Measurements from ENCODE around the gene ABCA4.
"Not testable (repeated sequence)": the region's sequence is repeated elsewhere in the genome, so short reads cannot be mapped to it uniquely, and the experiment has no call there.

The ABCA4 gene

DNA sequence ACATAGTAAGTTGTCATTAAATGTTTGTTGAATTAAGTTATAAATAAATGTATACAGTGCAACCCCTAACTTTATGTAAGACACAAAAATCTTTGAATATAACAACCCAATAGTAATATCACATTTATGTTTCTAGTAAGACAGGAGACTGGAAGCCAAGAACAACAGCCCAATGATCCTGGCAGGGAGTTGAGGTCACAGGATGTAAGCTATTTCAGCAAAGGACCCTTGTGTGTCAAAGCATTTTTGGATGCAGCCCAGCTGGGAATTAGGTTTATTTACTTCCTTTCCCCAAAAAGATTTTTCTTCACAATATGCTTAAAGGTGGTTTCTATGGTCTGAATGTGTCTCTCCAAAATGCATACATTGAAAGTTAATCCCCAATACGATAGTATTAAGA is 34.0 kb upstream of the ABCA4 start:
- H3K27ac ChIP-seq = no peak overlapping the region
- POLR2A ChIA-PET (ENCODE audit: low non-redundant PET) = no interaction called here
- CTCF ChIA-PET = no interaction called here
- DNase-seq (ENCODE audit: low spot score) = no peak
- TF ChIP-seq CTCF (conservative IDR thresholded peaks at IDR 0.05; ENCODE audit: low read depth) = no peak

- no peak for TF ChIP-seq CTCF (conservative IDR thresholded peaks at IDR 0.05; ENCODE audit: low read depth)
- H3K27ac ChIP-seq = no peak overlapping the region
- CTCF ChIA-PET = interaction anchor here (0.6 kb wide), 1 partner anchor 24 kb away, joined by 5 read pairs; no protein-coding TSS in a partner anchor
- POLR2A ChIA-PET (ENCODE audit: low non-redundant PET) = no interaction called here
- no peak for DNase-seq (ENCODE audit: low spot score)
Measured at GRCh38 chr1:94153133-94153532, 32.2 kb upstream of the ABCA4 start.

DNA sequence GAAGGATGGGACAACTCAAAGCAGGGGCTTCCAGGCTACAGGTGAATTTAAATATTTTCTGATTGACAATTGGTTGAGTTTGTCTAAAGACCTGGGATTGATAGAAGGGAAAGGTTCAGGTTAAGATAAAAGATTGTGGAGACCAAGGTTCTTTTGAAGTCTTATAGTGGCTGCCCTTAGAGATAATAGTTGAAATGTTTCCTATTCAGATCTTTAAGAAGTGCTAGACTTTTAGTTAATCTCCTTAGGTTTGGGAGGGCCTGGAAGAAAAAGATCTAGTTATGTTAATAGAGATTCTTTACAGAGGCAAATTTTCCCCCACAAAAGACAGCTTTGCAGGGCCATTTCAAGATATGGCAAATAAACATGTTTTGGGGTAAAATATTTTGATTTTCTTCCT is 28.2 kb upstream of the ABCA4 start:
- CTCF ChIA-PET = interaction anchor here (1.1 kb wide), 1 partner anchor 187 kb away, joined by 4 read pairs; no protein-coding TSS in a partner anchor
- H3K27ac ChIP-seq; DNase-seq (ENCODE audit: low spot score); POLR2A ChIA-PET (ENCODE audit: low non-redundant PET): not testable (repeated sequence)

GRCh38 chr1:94146273-94146672 is 25.3 kb upstream of the ABCA4 start:
- ChIA-PET POLR2A (ENCODE audit: low non-redundant PET) (no interaction called here), CTCF (interaction anchor here (0.6 to 0.7 kb wide), 2 partner anchors 16 to 100 kb away, joined by 3 to 4 read pairs; no protein-coding TSS in a partner anchor)
- H3K27ac ChIP-seq = no peak overlapping the region
- TF ChIP-seq CTCF (conservative IDR thresholded peaks at IDR 0.05; ENCODE audit: low read depth) = no peak
- no peak for DNase-seq (ENCODE audit: low spot score)

DNA sequence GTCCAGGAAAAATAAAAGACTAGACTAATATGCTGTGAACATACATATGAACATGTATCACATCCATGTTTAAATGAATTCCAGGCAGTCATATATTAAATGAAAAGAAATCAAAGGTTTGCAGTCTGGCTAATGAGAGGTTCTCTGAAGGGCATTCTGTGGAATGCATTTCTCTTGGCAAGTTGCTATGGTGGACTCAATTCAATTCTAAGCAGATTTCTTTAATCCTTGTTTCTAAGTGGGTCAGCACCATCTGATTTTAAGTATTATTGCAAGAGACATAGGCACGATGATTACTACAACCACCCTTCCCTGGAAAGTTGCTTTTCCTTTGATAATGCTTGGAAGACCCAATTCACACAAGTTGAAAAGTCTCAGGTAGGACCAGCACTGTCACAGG is 23.9 kb upstream of the ABCA4 start:
- no peak for DNase-seq (ENCODE audit: low spot score)
- POLR2A ChIA-PET (ENCODE audit: low non-redundant PET) = no interaction called here
- CTCF ChIA-PET = no interaction called here
- TF ChIP-seq CTCF (conservative IDR thresholded peaks at IDR 0.05; ENCODE audit: low read depth) = no peak
- no peak overlapping the region for H3K27ac ChIP-seq

GRCh38 chr1:94143809-94144176 is 22.8 kb upstream of the ABCA4 start:
- ChIA-PET POLR2A (ENCODE audit: low non-redundant PET) (no interaction called here), CTCF (no interaction called here)
- no peak overlapping the region for H3K27ac ChIP-seq
- no peak for DNase-seq (ENCODE audit: low spot score)
- TF ChIP-seq CTCF (conservative IDR thresholded peaks at IDR 0.05; ENCODE audit: low read depth) = no peak

- no peak for DNase-seq (ENCODE audit: low spot score)
- no peak for TF ChIP-seq CTCF (conservative IDR thresholded peaks at IDR 0.05; ENCODE audit: low read depth)
- ChIA-PET CTCF (no interaction called here), POLR2A (ENCODE audit: low non-redundant PET) (no interaction called here)
- H3K27ac ChIP-seq = no peak overlapping the region
Measured at GRCh38 chr1:94143173-94143808, 22.3 kb upstream of the ABCA4 start.

Measured in RWPE1 (cell line).